Transverse colon (tissue), 4 donors: ENCODE data around the gene ARF6. TPM values are rescaled to one million over a fixed set of nuclear protein-coding genes. Genes with fewer than 3 reads are reported as not detected.

ENCODE experiments used
- DNase-seq: peaks from one replicate; pipeline ENCODE4 v3.0.0-alpha.2; 2019
- H3K27ac ChIP-seq, 4 donors: fragments of 200-600 bp; sonication (generic); 2 replicates each; pipeline ENCODE4 v1.5.1; 2016 to 2018; ENCODE audit warnings: inconsistent platforms in 4 of 4
- H3K27me3 ChIP-seq: fragments of 200-600 bp; sonication (generic); 2 replicates; pipeline ENCODE4 v1.5.1; 2017; ENCODE audit warnings: inconsistent platforms
- H3K36me3 ChIP-seq, 4 donors: fragments of 200-600 bp; sonication (generic); 2 replicates each; pipeline ENCODE4 v1.5.1; 2017 to 2019; ENCODE audit warnings: inconsistent platforms in 4 of 4
- H3K4me1 ChIP-seq, 4 donors: fragments of 200-600 bp; sonication (generic); 2 replicates each; pipeline ENCODE4 v1.5.1; 2017 to 2020; ENCODE audit warnings: inconsistent platforms in 4 of 4
- H3K4me3 ChIP-seq, 4 donors: fragments of 200-600 bp; sonication (generic); 1 replicate in 1 of 4; 2 replicates in 3 of 4; pipeline versions ENCODE4 v1.5.1 to v1.6.1; 2017 to 2019; ENCODE audit warnings: inconsistent platforms in 4 of 4
- H3K9me3 ChIP-seq, 2 donors: fragments of 200-600 bp; sonication (generic); 2 replicates each; pipeline ENCODE4 v1.5.1; 2017 to 2019; ENCODE audit warnings: inconsistent platforms in 2 of 2
- CTCF ChIP-seq, 5 experiments: fragments of 200-600 bp in 3 of 5; fragments of 450-650 bp in 2 of 5; sonication (generic) in 3 of 5; IDR thresholded peaks; 1 replicate in 2 of 5; 2 replicates in 3 of 5; pipeline ENCODE4 v1.5.1; 2016 to 2017; ENCODE audit warnings: antibody characterized with exemption in 5 of 5, inconsistent platforms in 3 of 5, mild to moderate bottlenecking in 2 of 5, moderate library complexity in 1 of 5
- EP300 ChIP-seq: sonication (generic); formaldehyde crosslinking; IDR thresholded peaks from one replicate; pipeline ENCODE4 v1.6.1; 2017; ENCODE audit warnings: antibody characterized with exemption, low read depth
- POLR2A ChIP-seq: fragments of 450-650 bp; IDR thresholded peaks from one replicate; pipeline ENCODE4 v1.6.1; 2016; ENCODE audit warnings: antibody characterized with exemption, mild to moderate bottlenecking, moderate library complexity
- POLR2AphosphoS5 ChIP-seq, 3 donors: sonication (generic); formaldehyde crosslinking; IDR thresholded peaks; one replicate each; pipeline ENCODE4 v1.6.1; 2016; ENCODE audit warnings: antibody characterized with exemption in 3 of 3
- WGBS, 2 donors: methylation state at CpG; one replicate each; pipeline ENCODE4 v1.1.5; 2018; ENCODE audit warnings: low coverage in 1 of 2; 5-methylcytosine and 5-hydroxymethylcytosine counted together
- in situ Hi-C, 4 donors: fragments of 200-750 bp; cut with MboI; loops; one replicate each; pipeline versions ENCODE4 v1.15.0 to v1.15.1; 2017; ENCODE audit warnings: low sequenced_read_pairs in 3 of 4, low pct_ligation_motif_present in 1 of 4, low pct_unique_long_range_greater_than_20kb in 1 of 4
- intact Hi-C: fragments of 100-400 bp; cut with DNase I; formaldehyde crosslinking; loops from one replicate; pipeline ENCODE4 v1.15.1; 2023; ENCODE audit warnings: low total_unique reads
- total RNA-seq, 4 donors: library from RNA; depleted of rRNA; stranded (reverse); fragments of >200 nt; gene quantifications; one replicate each; pipeline ENCODE4 v1.1.0, GENCODE V29; 2016

ARF6 gene
- total RNA-seq, result 100 to 1,000 TPM in 2 of 4 donors, 10 to 100 TPM in 2; 70.3 to 120 (median 101) TPM

GRCh38 chr14:49892636-49893308 lies at the start of gene ARF6:
TSS of gene ARF6 (plus strand) at chr14:49893082. CDS start at chr14:49893737, 655 bp downstream.
- H3K4me1 ChIP-seq, result peaks cover 9 to 49% (median 43%) of the 10 kb centered on the region in 4 donors
- H3K27me3 ChIP-seq, result no peaks in the 10 kb centered on the region
- intact Hi-C loops (loop anchor here (5.0 to 10.0 kb wide), 2 partner anchors 85 to 112 kb away; no protein-coding TSS in a partner anchor), in situ Hi-C loops (loop anchor here in 2 of 4 donors (10.0 kb wide), 1 partner anchor 112 kb away; no protein-coding TSS in a partner anchor)
- peak within 1 kb of the TSS; percentile 100 for H3K27ac ChIP-seq
- peak; percentile 99 for DNase-seq
- 0% methylated on average over 34 of the region's 66 CpGs; no CpG with 5 or more reads in 1 of the 2 donors for WGBS, 2 donors
- H3K4me3 ChIP-seq, result peak within 1 kb of the TSS; percentile 93 to 100 (median 96)
- peaks cover 0 to 6% (median 3%) of the 10 kb centered on the region in 4 donors for H3K36me3 ChIP-seq
- no peaks in the 10 kb centered on the region for H3K9me3 ChIP-seq
- TF ChIP-seq POLR2A (peak; percentile 98), EP300 (no peak), POLR2AphosphoS5 (IDR thresholded peaks at IDR 0.05) (peak; percentile 98), CTCF (IDR thresholded peaks at IDR 0.05) (peak in 2 of 5 experiments; percentile 2 to 6)

GRCh38 chr14:49849213-49849847 lies 43.6 kb upstream of the ARF6 start:
- Histone ChIP-seq H3K4me1 (peaks cover 16 to 40% (median 17%) of the 10 kb centered on the region in 4 donors), H3K4me3 (no peak overlapping the region), H3K27me3 (no peaks in the 10 kb centered on the region), H3K9me3 (no peaks in the 10 kb centered on the region), H3K36me3 (peaks cover 0 to 47% (median 15%) of the 10 kb centered on the region in 4 donors), H3K27ac (no peak overlapping the region)
- no peak for DNase-seq
- TF ChIP-seq POLR2AphosphoS5 (IDR thresholded peaks at IDR 0.05) (no peak), CTCF (IDR thresholded peaks at IDR 0.05) (no peak), EP300 (no peak)
- in situ Hi-C loops (loop anchor here in 1 of 4 donors (25.0 kb wide), 1 partner anchor 212 kb away; the partner anchor contains the start of gene DNAAF2), intact Hi-C loops (no loop called here)
- WGBS, 2 donors, result 80 to 84% methylated on average over 1 of the region's 1 CpG

- Histone ChIP-seq H3K4me3 (peak overlapping the region; percentile 61 to 91 (median 72)), H3K4me1 (peaks cover 16 to 40% (median 17%) of the 10 kb centered on the region in 4 donors), H3K27ac (peak overlapping the region; percentile 91 to 94 (median 93)), H3K36me3 (peaks cover 0 to 24% (median 3%) of the 10 kb centered on the region in 4 donors), H3K27me3 (no peaks in the 10 kb centered on the region), H3K9me3 (no peaks in the 10 kb centered on the region)
- no peak for DNase-seq
- 3 to 4% methylated on average over 6 to 7 of the region's 7 CpGs for WGBS, 2 donors
- in situ Hi-C loops (loop anchor here (10.0 to 25.0 kb wide), 3 partner anchors 217 to 685 kb away; partner anchors contain the start of genes MAP4K5 (in 2 of the 4) and DNAAF2 (in 1 of the 4)), intact Hi-C loops (no loop called here)
- no peak for TF ChIP-seq POLR2AphosphoS5 (IDR thresholded peaks at IDR 0.05)
- no peak for TF ChIP-seq POLR2A
- TF ChIP-seq CTCF (IDR thresholded peaks at IDR 0.05), result no peak
- TF ChIP-seq EP300, result no peak
Measured at GRCh38 chr14:49851813-49852212, 41.1 kb upstream of the ARF6 start.
